Loucy (cell line): ENCODE results near the gene MACROD2.

Experiments used
- EZH2phosphoT487 ChIP-seq: fragments of 200-600 bp; IDR thresholded peaks from 2 replicates; pipeline ENCODE4 v1.6.1; 2018; ENCODE audit warnings: antibody characterized with exemption, mild to moderate bottlenecking, moderate library complexity, borderline replicate concordance
- TF ChIP-seq, protein P1 (sequence below): fragments of 200-600 bp; sonication (generic); conservative IDR thresholded peaks from 2 replicates; pipeline ENCODE4 v1.5.1; 2014; ENCODE audit warnings: mild to moderate bottlenecking, antibody characterized with exemption, low read length

GRCh38 chr20:15703171-15703911 lies 1708.0 kb downstream of the MACROD2 start:
- TF ChIP-seq, protein P1, sequence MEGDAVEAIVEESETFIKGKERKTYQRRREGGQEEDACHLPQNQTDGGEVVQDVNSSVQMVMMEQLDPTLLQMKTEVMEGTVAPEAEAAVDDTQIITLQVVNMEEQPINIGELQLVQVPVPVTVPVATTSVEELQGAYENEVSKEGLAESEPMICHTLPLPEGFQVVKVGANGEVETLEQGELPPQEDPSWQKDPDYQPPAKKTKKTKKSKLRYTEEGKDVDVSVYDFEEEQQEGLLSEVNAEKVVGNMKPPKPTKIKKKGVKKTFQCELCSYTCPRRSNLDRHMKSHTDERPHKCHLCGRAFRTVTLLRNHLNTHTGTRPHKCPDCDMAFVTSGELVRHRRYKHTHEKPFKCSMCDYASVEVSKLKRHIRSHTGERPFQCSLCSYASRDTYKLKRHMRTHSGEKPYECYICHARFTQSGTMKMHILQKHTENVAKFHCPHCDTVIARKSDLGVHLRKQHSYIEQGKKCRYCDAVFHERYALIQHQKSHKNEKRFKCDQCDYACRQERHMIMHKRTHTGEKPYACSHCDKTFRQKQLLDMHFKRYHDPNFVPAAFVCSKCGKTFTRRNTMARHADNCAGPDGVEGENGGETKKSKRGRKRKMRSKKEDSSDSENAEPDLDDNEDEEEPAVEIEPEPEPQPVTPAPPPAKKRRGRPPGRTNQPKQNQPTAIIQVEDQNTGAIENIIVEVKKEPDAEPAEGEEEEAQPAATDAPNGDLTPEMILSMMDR: no peak
- no peak for TF ChIP-seq EZH2phosphoT487
